RWPE2 (cell line): Measurements from ENCODE around the gene DESI2.

Experiments
- ATAC-seq: fragments of 200-7000 bp; cut with Tn5 transposase; 3 replicates; pipeline ENCODE4 v1.9.1; 2021; ENCODE audit warnings: low read depth
- DNase-seq: peaks from one replicate; pipeline ENCODE4 v3.0.0-alpha.2; 2020; ENCODE audit warnings: low spot score
- H3K27ac ChIP-seq: fragments of 450-650 bp; 2 replicates; pipeline ENCODE4 v1.5.1; 2017; ENCODE audit warnings: mild to moderate bottlenecking; ENCODE audit not compliant: poor library complexity, severe bottlenecking
- H3K27me3 ChIP-seq: fragments of 250-450 bp; sonication (Bioruptor Pico); 2 replicates; pipeline ENCODE4 v1.5.1; 2021; ENCODE audit warnings: mild to moderate bottlenecking, moderate library complexity; ENCODE audit not compliant: insufficient read depth, poor library complexity, severe bottlenecking
- H3K36me3 ChIP-seq: fragments of 250-450 bp; sonication (Bioruptor Pico); 2 replicates; pipeline ENCODE4 v1.5.1; 2020; ENCODE audit warnings: low read depth, mild to moderate bottlenecking, moderate library complexity
- H3K4me1 ChIP-seq: fragments of 250-450 bp; sonication (Bioruptor Pico); 2 replicates; pipeline ENCODE4 v1.5.1; 2021; ENCODE audit warnings: mild to moderate bottlenecking, moderate library complexity; ENCODE audit not compliant: insufficient read depth, poor library complexity, severe bottlenecking
- H3K4me3 ChIP-seq: fragments of 250-450 bp; sonication (Bioruptor Pico); 2 replicates; pipeline ENCODE4 v1.5.1; 2021; ENCODE audit warnings: mild to moderate bottlenecking, moderate library complexity; ENCODE audit not compliant: severe bottlenecking
- H3K9me3 ChIP-seq: fragments of 250-450 bp; sonication (Bioruptor Pico); 2 replicates; pipeline ENCODE4 v1.5.1; 2021; ENCODE audit warnings: mild to moderate bottlenecking, moderate library complexity; ENCODE audit not compliant: severe bottlenecking
- CTCF ChIP-seq: fragments of 450-650 bp; IDR thresholded peaks from one replicate; pipeline ENCODE4 v1.5.1; 2017; ENCODE audit warnings: mild to moderate bottlenecking, moderate library complexity; ENCODE audit not compliant: poor library complexity, severe bottlenecking

DESI2 gene

GRCh38 chr1:244642988-244643387, 9.9 kb upstream of the DESI2 start:
- Histone ChIP-seq H3K27me3 (no peaks in the 10 kb centered on the region), H3K9me3 (no peaks in the 10 kb centered on the region), H3K4me3 (no peak overlapping the region), H3K4me1 (no peaks in the 10 kb centered on the region), H3K36me3 (no peaks in the 10 kb centered on the region), H3K27ac (no peak overlapping the region)
- no peak for TF ChIP-seq CTCF
- ATAC-seq (no peak), DNase-seq (no peak)

GRCh38 chr1:244645414-244645813, 7.5 kb upstream of the DESI2 start:
- TF ChIP-seq CTCF = no peak
- no peak overlapping the region for H3K27ac ChIP-seq
- no peaks in the 10 kb centered on the region for H3K36me3 ChIP-seq
- no peak for ATAC-seq
- DNase-seq = no peak
- H3K4me1 ChIP-seq = no peaks in the 10 kb centered on the region
- H3K27me3 ChIP-seq = no peaks in the 10 kb centered on the region
- no peaks in the 10 kb centered on the region for H3K9me3 ChIP-seq
- no peak overlapping the region for H3K4me3 ChIP-seq

- Histone ChIP-seq H3K27ac (no peak overlapping the region), H3K4me1 (no peaks in the 10 kb centered on the region), H3K36me3 (no peaks in the 10 kb centered on the region), H3K4me3 (no peak overlapping the region), H3K9me3 (no peaks in the 10 kb centered on the region), H3K27me3 (no peaks in the 10 kb centered on the region)
- TF ChIP-seq CTCF = no peak
- ATAC-seq (no peak), DNase-seq (no peak)
Observed at GRCh38 chr1:244645890-244646289, 7.0 kb upstream of the DESI2 start.

- H3K9me3 ChIP-seq = no peaks in the 10 kb centered on the region
- no peak overlapping the region for H3K4me3 ChIP-seq
- no peaks in the 10 kb centered on the region for H3K27me3 ChIP-seq
- TF ChIP-seq CTCF = no peak
- H3K36me3 ChIP-seq = no peaks in the 10 kb centered on the region
- DNase-seq (no peak), ATAC-seq (no peak)
- H3K27ac ChIP-seq = no peak overlapping the region
- no peaks in the 10 kb centered on the region for H3K4me1 ChIP-seq
Observed at GRCh38 chr1:244647819-244648218, 5.1 kb upstream of the DESI2 start.

GRCh38 chr1:244651956-244652622, 837 bp upstream of the DESI2 start:
- ATAC-seq (no peak), DNase-seq (no peak)
- no peak for TF ChIP-seq CTCF
- peak overlapping the region; percentile 82 for H3K4me3 ChIP-seq
- peaks cover 7% of the 10 kb centered on the region for H3K36me3 ChIP-seq
- peaks cover 9% of the 10 kb centered on the region for H3K4me1 ChIP-seq
- peak overlapping the region; percentile 60 for H3K27ac ChIP-seq
- no peaks in the 10 kb centered on the region for H3K27me3 ChIP-seq
- H3K9me3 ChIP-seq = no peaks in the 10 kb centered on the region
